ENCODE results near the gene CIROP. TPM values are rescaled to one million over a fixed set of nuclear protein-coding genes. Genes with fewer than 3 reads are reported as not detected.

CIROP gene
- total RNA-seq, 1 experiment from 2014 or later: 0.11 TPM

DNA sequence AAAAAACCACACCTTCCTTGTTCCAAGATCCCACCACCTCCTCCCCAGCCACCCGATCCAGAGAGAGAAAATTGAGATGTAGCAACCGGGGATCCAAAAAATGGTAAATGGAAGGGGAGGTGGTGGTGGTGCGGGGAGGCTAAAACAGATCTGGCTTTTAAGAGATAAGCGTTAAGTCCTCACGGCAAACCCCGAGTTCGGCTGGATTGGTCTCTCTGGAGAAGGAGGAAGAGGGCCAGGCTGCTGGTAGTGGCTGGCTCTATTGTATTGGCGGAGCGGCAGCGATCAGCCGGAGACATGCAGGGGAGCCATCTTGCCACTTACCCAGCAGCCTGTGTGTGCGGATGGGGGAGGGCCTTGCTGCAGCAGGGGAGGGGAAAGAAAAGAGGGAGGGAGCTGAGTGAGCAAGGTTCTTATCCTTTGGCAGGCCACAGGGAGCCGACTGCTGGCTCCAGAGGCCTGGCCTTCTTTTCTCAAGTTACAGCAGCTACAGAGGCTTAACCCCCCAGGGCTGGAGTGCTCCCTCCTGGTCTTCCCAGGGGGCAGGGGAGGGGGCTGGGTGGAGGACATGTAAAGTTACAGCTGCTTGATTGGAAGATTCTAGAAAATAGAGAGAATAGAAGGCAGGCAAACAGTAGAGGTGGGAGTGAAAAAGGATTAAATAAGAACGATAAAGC lies 33.4 kb downstream of the CIROP start (continued):
- TF ChIP-seq ARID4B (CRISPR knock-in tag; IDR thresholded peaks at IDR 0.05; ENCODE audit: borderline replicate concordance): no peak
- TF ChIP-seq ZNF317 (CRISPR knock-in tag; IDR thresholded peaks at IDR 0.05; ENCODE audit: borderline replicate concordance, low read depth): no peak
- TF ChIP-seq, protein P1, sequence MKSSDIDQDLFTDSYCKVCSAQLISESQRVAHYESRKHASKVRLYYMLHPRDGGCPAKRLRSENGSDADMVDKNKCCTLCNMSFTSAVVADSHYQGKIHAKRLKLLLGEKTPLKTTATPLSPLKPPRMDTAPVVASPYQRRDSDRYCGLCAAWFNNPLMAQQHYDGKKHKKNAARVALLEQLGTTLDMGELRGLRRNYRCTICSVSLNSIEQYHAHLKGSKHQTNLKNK (CRISPR knock-in tag; IDR thresholded peaks at IDR 0.05): no peak
- no peak for TF ChIP-seq OVOL2 (CRISPR knock-in tag; IDR thresholded peaks at IDR 0.05; ENCODE audit: borderline replicate concordance)
- no peak for TF ChIP-seq JUN (CRISPR knock-in tag; IDR thresholded peaks at IDR 0.05)
- TF ChIP-seq JAZF1 (CRISPR knock-in tag; IDR thresholded peaks at IDR 0.05): no peak
- TF ChIP-seq, protein P2, sequence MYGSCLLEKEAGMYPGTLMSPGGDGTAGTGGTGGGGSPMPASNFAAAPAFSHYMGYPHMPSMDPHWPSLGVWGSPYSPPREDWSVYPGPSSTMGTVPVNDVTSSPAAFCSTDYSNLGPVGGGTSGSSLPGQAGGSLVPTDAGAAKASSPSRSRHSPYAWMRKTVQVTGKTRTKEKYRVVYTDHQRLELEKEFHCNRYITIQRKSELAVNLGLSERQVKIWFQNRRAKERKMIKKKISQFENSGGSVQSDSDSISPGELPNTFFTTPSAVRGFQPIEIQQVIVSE (CRISPR knock-in tag; IDR thresholded peaks at IDR 0.05; ENCODE audit: borderline replicate concordance): no peak
- TF ChIP-seq ZBTB21 (CRISPR knock-in tag; IDR thresholded peaks at IDR 0.05; ENCODE audit: borderline replicate concordance): no peak
- TF ChIP-seq AFF4 (CRISPR knock-in tag; IDR thresholded peaks at IDR 0.05; ENCODE audit: borderline replicate concordance): no peak
- no peak for TF ChIP-seq E2F4 (CRISPR knock-in tag; IDR thresholded peaks at IDR 0.05; ENCODE audit: borderline replicate concordance, low read depth)
- TF ChIP-seq ELF4 (CRISPR knock-in tag; IDR thresholded peaks at IDR 0.05; ENCODE audit: low read depth): no peak
- TF ChIP-seq PRDM15 (CRISPR knock-in tag; IDR thresholded peaks at IDR 0.05): no peak
- no peak for TF ChIP-seq HMGA2 (CRISPR knock-in tag; IDR thresholded peaks at IDR 0.05)
- TF ChIP-seq MAX (CRISPR knock-in tag; IDR thresholded peaks at IDR 0.05): peak; percentile 56; the same call in 1 of the 2 replicates
- TF ChIP-seq, protein P3, sequence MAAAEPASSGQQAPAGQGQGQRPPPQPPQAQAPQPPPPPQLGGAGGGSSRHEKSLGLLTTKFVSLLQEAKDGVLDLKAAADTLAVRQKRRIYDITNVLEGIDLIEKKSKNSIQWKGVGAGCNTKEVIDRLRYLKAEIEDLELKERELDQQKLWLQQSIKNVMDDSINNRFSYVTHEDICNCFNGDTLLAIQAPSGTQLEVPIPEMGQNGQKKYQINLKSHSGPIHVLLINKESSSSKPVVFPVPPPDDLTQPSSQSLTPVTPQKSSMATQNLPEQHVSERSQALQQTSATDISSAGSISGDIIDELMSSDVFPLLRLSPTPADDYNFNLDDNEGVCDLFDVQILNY (CRISPR knock-in tag; IDR thresholded peaks at IDR 0.05): no peak
- TF ChIP-seq ZNF219 (CRISPR knock-in tag; IDR thresholded peaks at IDR 0.05; ENCODE audit: borderline replicate concordance): no peak
- no peak for TF ChIP-seq PRRX2 (CRISPR knock-in tag; IDR thresholded peaks at IDR 0.05)
- TF ChIP-seq SP1 (CRISPR knock-in tag; conservative IDR thresholded peaks at IDR 0.05): 0 out of 2 replicates have a peak, but pooled peaks have one; percentile 25
- TF ChIP-seq, protein P4, sequence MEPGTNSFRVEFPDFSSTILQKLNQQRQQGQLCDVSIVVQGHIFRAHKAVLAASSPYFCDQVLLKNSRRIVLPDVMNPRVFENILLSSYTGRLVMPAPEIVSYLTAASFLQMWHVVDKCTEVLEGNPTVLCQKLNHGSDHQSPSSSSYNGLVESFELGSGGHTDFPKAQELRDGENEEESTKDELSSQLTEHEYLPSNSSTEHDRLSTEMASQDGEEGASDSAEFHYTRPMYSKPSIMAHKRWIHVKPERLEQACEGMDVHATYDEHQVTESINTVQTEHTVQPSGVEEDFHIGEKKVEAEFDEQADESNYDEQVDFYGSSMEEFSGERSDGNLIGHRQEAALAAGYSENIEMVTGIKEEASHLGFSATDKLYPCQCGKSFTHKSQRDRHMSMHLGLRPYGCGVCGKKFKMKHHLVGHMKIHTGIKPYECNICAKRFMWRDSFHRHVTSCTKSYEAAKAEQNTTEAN (CRISPR knock-in tag; IDR thresholded peaks at IDR 0.05): peak; percentile 46; the same call in 1 of the 2 replicates
- peak; percentile 30; the same call in 1 of the 2 replicates for TF ChIP-seq GABPB1 (CRISPR knock-in tag; IDR thresholded peaks at IDR 0.05)
- no peak for TF ChIP-seq IRF2 (CRISPR knock-in tag; IDR thresholded peaks at IDR 0.05; ENCODE audit: borderline replicate concordance, low read depth)

Measured in WTC11 (cell line).